MM.1S (cell line): ENCODE measurements around the gene LRRC45.

Source experiments
- CTCF ChIP-seq: fragments of 300-600 bp; sonication (generic); IDR thresholded peaks from 2 replicates; pipeline ENCODE4 v1.5.1; 2016; ENCODE audit warnings: antibody characterized with exemption, low read length, mixed read lengths
- EZH2 ChIP-seq: fragments of 300-600 bp; sonication (generic); optimal IDR thresholded peaks from 2 replicates; pipeline ENCODE3; 2017; ENCODE audit warnings: low read depth, mild to moderate bottlenecking, antibody characterized with exemption, low read length, mixed read lengths

- TF ChIP-seq CTCF (no peak), EZH2 (no peak)
Measured at GRCh38 chr17:82007495-82008257, 15.4 kb upstream of the LRRC45 start.
